Skeletal muscle cell (primary cell): ENCODE measurements around the gene MYO1A.
"Not testable (repeated sequence)": the region's sequence is repeated elsewhere in the genome, so short reads cannot be mapped to it uniquely, and the experiment has no call there.

ENCODE experiments used
- DNase-seq: peaks from one replicate; pipeline ENCODE4 v3.0.0-alpha.2; 2010; ENCODE audit warnings: low read depth
- H3K4me3 ChIP-seq: 2 replicates; pipeline ENCODE4 v1.5.1; 2011; ENCODE audit warnings: low read depth, mild to moderate bottlenecking, control low read depth, low read length, moderate library complexity

MYO1A gene

GRCh38 chr12:56983386-56983785 lies 66.5 kb downstream of the MYO1A start:
- no peak overlapping the region for H3K4me3 ChIP-seq
- DNase-seq: no peak

- not testable (repeated sequence) for DNase-seq, H3K4me3 ChIP-seq
Observed at GRCh38 chr12:56982578-56983236, 67.2 kb downstream of the MYO1A start.

- DNase-seq: no peak
- no peak overlapping the region for H3K4me3 ChIP-seq
Observed at GRCh38 chr12:56980941-56981530, 68.9 kb downstream of the MYO1A start.

GRCh38 chr12:56980268-56980667 lies 69.7 kb downstream of the MYO1A start:
- H3K4me3 ChIP-seq: no peak overlapping the region
- DNase-seq: no peak

GRCh38 chr12:56979628-56980027 lies 70.3 kb downstream of the MYO1A start:
- H3K4me3 ChIP-seq: no peak overlapping the region
- no peak for DNase-seq
